ENCODE results near the gene PEF1.

GRCh38 chr1:31620631-31621497 lies 23.8 kb downstream of the PEF1 start:
- TF ChIP-seq EZH2 (IDR thresholded peaks at IDR 0.05; ENCODE audit: borderline replicate concordance, low read depth, low read length, poor library complexity, severe bottlenecking) (no peak), CTCF (conservative IDR thresholded peaks at IDR 0.05; ENCODE audit: low read depth, low read length) (no peak)

Measured in A673 (cell line).